ENCODE data around the gene RBAK.
"Not testable (repeated sequence)": the region's sequence is repeated elsewhere in the genome, so short reads cannot be mapped to it uniquely, and the experiment has no call there.

Gene RBAK

GRCh38 chr7:5045558-5046396 is at the start of gene RBAK:
Gene RBAK (plus strand): TSS chr7:5045860. CDS start chr7:5048077, 2,217 bp downstream.
- DNase-seq (ENCODE audit: low read depth in 1 of 2, low spot score in 1 of 2) = peak; percentile 69 to 74

DNA sequence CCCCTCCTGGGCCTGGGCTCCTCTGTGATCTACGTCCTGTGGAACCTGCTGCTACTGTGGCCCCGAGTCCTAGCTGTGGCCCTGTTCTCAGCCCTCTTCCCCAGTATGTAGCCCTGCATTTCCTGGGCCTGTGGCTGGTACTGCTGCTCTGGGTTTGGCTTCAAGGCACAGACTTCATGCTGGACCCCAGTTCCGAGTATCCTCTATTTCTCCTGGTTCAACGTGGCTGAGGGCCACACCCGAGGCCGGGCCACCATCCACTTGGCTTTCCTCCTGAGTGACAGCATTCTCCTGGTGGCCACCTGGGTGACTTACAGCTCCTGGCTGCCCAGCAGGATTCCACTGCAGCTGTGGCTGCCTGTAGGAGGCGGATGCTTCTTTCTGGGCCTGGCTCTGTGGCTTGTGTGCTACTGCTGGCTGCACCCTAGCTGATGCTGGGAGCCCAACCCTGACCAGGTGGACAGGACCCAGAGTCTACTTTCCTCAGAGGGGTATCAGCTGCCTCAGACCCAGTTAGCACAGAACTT is 48.9 kb upstream of the RBAK start:
- no peak for DNase-seq (ENCODE audit: low read depth in 1 of 2, low spot score in 1 of 2)

DNA sequence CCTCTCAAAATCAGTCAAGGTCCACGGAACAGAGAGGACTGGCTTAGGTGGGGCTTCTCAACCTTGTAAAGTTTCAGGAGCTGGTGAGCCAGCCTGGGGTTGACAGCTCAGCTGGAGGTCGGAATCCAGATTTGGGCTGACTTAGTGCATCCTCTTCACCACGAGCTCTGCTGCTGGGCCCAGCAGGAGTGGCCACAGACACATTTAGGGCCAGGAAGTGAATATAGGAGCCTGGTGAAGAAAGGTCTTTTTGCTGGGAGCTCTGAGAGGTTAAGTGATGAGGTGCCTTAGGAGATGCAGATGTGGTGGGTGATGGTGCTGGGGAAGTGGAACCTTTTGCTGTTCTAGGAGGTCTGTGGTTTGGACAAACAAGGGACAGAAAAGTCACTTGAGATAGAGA is 47.4 kb upstream of the RBAK start:
- no peak for DNase-seq (ENCODE audit: low read depth in 1 of 2, low spot score in 1 of 2)

- DNase-seq (ENCODE audit: low read depth in 1 of 2, low spot score in 1 of 2) = no peak
These were observed 46.8 kb upstream of the RBAK start for GRCh38 chr7:4998910-4999309.

DNA sequence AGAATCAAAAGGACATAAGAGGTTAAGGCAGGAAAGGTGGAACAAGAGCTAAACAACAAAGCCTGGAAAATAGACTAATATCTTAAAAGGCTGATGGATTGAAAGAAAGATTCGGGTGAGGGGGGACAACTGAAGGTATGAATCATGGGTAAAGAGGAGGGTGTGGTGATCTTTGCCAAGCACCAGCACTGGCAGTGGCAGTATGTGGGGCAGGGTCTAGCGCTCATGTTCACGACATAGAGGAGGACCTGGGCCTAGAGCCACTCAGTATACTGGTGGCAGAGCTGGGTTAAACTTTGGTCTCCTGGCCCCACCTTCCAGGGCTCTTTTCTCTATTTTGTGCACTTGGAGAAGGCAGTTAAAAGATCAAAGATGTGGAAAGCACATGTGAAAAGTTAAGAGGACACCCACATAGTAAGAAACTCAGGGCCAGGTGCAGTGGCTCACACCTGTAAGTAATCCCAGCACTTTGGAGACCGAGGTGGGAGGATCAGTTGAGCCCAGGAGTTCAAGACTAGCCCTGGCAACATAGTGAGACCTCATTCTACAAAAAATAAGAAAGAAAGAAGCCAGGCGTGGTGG is 46.2 kb upstream of the RBAK start:
- no peak for DNase-seq (ENCODE audit: low read depth in 1 of 2, low spot score in 1 of 2)

DNA sequence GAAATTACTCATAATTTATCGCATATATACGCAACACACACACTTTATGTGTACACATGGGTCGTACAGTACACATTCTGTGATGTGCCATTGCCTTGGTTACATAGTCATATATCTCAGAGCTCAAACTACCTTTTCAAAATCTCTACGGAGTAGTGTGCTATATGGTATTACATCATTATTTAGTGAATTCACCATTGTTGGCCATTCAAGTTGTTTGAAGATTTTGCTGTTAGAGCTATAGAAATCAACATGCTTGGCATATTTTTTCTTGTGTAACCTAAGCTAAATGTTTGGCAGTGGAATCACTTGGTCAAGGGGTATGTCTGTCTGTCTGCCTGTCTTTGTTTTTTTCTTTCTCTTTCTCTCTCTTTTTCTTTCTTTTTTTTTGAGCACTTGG is 44.7 kb upstream of the RBAK start:
- no peak for DNase-seq (ENCODE audit: low read depth in 1 of 2, low spot score in 1 of 2)

DNA sequence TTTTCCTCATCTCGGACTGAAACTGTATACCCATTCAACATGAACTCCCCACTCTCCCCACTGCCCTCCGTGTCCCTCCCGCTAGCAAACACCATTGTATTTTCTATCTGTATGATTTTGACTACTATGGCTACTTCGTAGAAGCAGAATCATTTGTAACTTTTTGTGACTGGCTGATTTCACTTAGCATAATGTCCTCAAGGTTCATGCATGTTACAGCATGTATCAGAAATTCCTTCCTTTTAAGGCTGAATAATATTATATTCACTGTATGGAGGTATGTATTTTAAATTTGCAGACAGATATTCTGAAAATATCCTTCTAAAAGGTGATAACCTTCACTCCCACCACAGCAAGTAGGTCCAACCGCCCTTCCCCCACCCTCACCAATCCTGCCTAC is 43.7 kb upstream of the RBAK start:
- DNase-seq (ENCODE audit: low read depth in 1 of 2, low spot score in 1 of 2) = no peak

- DNase-seq (ENCODE audit: low read depth in 1 of 2, low spot score in 1 of 2) = no peak
These were observed 40.6 kb upstream of the RBAK start for GRCh38 chr7:5005066-5005465.

GRCh38 chr7:5012985-5013384 is 32.7 kb upstream of the RBAK start:
- no peak for DNase-seq (ENCODE audit: low read depth in 1 of 2, low spot score in 1 of 2)

GRCh38 chr7:5015936-5016335 is 29.7 kb upstream of the RBAK start:
- not testable (repeated sequence) for DNase-seq (ENCODE audit: low read depth in 1 of 2, low spot score in 1 of 2)

DNA sequence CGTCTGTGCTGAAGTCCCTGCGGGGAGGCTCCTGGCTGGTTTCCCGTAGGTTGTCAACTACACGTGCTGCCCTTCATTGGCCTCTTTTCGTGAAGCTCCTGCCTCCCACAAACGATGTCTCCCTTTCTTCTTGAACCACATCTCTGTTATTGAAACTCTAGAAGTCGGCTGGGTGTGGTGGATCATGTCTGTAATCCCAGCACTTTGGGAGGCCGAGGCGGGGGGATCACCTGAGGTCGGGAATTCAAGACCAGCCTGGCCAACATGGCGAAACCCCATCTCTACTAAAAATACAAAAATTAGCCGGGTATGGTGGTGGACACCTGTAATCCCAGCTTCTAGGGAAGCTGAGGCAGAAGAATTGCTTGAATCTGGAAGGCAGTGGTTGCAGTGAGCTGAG is 28.0 kb upstream of the RBAK start:
- not testable (repeated sequence) for DNase-seq (ENCODE audit: low read depth in 1 of 2, low spot score in 1 of 2)

DNA sequence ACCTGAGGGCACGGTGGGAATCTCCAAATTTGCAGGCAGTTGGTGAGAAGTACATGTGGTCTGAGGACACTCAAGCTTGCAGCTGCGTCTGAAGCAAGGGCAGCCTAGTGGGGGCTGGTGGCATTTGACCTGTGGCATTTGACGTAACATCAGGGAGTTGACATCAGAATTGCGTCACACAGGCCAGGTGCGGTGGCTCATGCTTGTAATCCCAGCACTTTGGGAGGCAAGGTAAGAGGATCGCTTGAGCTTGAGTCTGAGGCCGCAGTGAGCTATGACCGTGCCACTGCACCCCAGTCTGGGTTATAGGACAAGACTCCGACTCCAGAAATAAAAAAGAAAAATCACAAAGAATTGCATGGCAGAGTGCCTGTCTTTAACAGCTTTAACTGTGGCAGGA is 25.6 kb upstream of the RBAK start:
- no peak for DNase-seq (ENCODE audit: low read depth in 1 of 2, low spot score in 1 of 2)

DNA sequence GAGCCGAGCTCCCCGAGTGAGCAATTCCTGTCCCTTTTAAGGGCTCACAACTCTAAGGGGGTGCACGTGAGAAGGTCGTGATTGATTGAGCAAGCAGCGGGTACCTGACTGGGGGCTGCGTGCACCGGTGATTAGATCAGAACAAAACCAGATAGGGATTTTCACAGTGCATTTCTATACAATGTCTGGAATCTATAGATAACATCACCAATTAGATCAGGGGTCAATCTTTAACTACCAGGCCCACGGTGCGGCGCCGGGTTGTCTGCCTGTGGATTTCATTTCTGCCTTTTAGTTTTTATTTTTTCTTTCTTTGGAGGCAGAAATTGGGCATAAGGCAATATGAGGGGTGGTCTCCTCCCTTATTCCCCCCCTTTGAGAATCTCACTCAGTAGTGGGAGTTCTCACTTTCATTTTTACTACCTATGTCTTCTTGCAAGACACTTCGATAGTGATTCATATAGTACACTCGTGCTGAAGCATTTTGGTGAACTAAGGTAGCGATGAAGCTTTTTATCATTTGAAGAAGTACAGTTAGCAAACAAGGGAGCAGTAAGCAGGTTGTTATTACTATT is 24.6 kb upstream of the RBAK start:
- DNase-seq (ENCODE audit: low read depth in 1 of 2, low spot score in 1 of 2) = not testable (repeated sequence)

GRCh38 chr7:5023626-5024025 is 22.0 kb upstream of the RBAK start:
- not testable (repeated sequence) for DNase-seq (ENCODE audit: low read depth in 1 of 2, low spot score in 1 of 2)

DNA sequence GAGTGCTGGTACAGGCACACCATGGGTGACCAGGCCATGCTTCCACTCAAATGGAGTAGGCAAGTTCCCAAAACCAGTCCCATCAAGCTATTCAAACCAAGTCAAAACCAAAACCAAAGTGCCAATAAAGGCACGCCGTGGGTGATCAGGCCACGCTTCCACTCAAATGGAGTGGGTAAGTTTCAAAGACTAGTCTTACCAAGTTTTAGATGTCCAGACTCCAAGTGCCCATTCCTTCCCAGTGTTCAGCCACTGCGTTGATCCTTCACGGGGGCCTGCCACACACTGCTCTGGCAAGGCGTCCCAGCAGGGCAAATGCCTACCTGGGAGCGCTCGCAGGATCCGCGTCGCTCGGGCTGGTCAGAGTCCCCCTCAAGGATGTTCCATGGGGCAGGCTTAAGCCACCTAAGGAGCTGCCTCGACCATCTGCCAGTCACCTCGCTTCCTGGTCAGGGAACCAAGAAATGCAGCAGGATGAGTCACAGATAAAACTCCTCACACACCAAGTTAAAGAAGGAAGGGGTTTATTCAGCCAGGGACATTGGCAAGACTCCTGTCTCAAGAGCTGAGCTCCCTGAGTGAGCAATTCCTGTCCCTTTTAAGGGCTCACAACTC is 17.8 kb upstream of the RBAK start:
- DNase-seq (ENCODE audit: low read depth in 1 of 2, low spot score in 1 of 2) = not testable (repeated sequence)

DNA sequence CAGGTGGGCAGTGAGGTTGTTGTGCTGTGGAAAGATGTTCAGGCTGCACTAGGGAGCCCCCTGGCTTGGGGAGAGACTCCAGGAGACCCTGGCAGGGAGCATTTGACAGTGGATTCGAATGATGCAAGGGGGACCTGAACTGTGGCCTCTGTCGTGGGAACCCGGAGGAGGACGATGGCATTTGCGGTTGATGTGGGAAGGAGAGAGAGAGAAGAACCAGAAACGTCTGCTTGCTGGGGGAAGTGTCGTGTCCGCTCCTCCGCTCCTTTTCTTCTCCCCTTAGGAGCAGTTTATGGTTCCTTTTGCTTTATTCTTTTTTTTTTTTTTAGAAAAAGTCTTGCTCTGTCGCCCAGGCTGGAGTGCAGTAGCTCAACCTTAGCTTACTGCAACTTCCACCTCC is 12.5 kb upstream of the RBAK start:
- not testable (repeated sequence) for DNase-seq (ENCODE audit: low read depth in 1 of 2, low spot score in 1 of 2)

DNA sequence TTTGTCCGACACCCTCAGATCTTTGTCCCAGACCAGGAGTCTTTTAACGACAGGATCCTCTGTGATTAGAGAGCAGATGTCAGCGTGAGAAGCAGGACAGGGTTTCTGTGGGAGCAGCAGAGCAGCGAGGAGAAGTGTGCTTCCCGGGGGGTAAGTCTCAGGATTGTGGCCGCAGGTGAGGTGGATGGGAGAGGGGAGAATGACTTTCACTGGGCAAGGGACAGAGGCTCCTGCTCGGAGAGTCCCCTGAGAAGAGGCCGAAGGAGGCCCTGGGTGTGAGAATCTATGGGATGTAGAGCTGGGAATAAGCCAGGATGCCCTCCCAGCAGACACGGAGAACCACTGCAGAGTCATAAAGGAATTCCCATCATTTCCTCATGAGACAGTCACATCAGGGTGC is 10.4 kb upstream of the RBAK start:
- no peak for DNase-seq (ENCODE audit: low read depth in 1 of 2, low spot score in 1 of 2)

- no peak for DNase-seq (ENCODE audit: low read depth in 1 of 2, low spot score in 1 of 2)
These were observed 9.2 kb upstream of the RBAK start for GRCh38 chr7:5036446-5036845.

GRCh38 chr7:5041047-5041446 is 4.6 kb upstream of the RBAK start:
- no peak for DNase-seq (ENCODE audit: low read depth in 1 of 2, low spot score in 1 of 2)

DNA sequence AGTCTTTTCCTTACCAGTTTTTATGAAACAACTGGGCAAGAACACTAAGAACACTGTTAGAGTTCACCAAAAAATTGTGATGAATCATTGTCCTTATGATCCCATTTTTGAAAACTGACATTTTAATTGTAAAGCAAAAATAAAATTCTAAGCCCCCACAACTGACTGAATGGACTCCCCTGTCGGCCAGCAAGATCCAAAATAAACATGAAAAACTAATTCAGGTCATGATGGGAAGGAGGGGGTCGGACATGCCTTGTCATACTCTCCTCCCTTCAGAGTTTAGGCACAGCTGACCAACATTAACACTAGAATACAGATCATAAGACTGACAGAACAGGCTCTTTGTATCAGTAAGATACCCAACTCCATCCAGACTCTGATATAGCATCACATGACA is 2.0 kb upstream of the RBAK start:
- no peak for DNase-seq (ENCODE audit: low read depth in 1 of 2, low spot score in 1 of 2)

- DNase-seq (ENCODE audit: low read depth in 1 of 2, low spot score in 1 of 2) = not testable (repeated sequence)
These were observed 705 bp downstream of the RBAK start for GRCh38 chr7:5046397-5046732.

- not testable (repeated sequence) for DNase-seq (ENCODE audit: low read depth in 1 of 2, low spot score in 1 of 2)
These were observed 1.5 kb downstream of the RBAK start for GRCh38 chr7:5047127-5047526.

Data from activated T-helper 1 cell treated with anti-CD3 and anti-CD28 coated beads, Interleukin-2, amount 50 U/mL, for 16 hours (primary cell).